Measurements from ENCODE around the gene KIFBP. TPM values are rescaled to one million over a fixed set of nuclear protein-coding genes. Genes with fewer than 3 reads are reported as not detected.
"Not testable (repeated sequence)": the region's sequence is repeated elsewhere in the genome, so short reads cannot be mapped to it uniquely, and the experiment has no call there.

The KIFBP gene
- total RNA-seq, 1 donor from 2014 or later, result 26.7 TPM

DNA sequence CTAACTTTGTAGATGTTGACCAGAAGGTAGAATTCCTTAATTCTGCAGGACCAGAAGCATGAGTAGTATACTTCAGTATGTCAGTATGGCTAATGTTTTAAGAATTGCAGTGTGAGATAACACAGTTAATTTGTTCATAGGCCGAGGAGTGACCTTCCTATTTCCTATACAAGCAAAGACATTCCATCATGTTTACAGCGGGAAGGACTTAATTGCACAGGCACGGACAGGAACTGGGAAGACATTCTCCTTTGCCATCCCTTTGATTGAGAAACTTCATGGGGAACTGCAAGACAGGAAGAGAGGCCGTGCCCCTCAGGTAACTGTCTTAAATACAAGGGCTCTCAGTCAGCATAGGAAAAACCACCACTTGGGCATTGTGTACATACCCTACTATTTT lies 25.5 kb upstream of the KIFBP start:
- Mint-ChIP-seq H3K27ac (no peak overlapping the region), H3K9me3 (ENCODE audit: low read depth) (no peaks in the 10 kb centered on the region), H3K4me3 (ENCODE audit: low read depth) (no peak overlapping the region), H3K4me1 (ENCODE audit: low read depth) (no peaks in the 10 kb centered on the region), H3K36me3 (ENCODE audit: insufficient read depth) (peaks cover 19% of the 10 kb centered on the region), H3K27me3 (no peaks in the 10 kb centered on the region)
- no peak for DNase-seq (ENCODE audit: low spot score, unreplicated experiment)
- TF ChIP-seq, protein P1, sequence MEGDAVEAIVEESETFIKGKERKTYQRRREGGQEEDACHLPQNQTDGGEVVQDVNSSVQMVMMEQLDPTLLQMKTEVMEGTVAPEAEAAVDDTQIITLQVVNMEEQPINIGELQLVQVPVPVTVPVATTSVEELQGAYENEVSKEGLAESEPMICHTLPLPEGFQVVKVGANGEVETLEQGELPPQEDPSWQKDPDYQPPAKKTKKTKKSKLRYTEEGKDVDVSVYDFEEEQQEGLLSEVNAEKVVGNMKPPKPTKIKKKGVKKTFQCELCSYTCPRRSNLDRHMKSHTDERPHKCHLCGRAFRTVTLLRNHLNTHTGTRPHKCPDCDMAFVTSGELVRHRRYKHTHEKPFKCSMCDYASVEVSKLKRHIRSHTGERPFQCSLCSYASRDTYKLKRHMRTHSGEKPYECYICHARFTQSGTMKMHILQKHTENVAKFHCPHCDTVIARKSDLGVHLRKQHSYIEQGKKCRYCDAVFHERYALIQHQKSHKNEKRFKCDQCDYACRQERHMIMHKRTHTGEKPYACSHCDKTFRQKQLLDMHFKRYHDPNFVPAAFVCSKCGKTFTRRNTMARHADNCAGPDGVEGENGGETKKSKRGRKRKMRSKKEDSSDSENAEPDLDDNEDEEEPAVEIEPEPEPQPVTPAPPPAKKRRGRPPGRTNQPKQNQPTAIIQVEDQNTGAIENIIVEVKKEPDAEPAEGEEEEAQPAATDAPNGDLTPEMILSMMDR (IDR thresholded peaks at IDR 0.05; ENCODE audit: unreplicated experiment), result no peak

DNA sequence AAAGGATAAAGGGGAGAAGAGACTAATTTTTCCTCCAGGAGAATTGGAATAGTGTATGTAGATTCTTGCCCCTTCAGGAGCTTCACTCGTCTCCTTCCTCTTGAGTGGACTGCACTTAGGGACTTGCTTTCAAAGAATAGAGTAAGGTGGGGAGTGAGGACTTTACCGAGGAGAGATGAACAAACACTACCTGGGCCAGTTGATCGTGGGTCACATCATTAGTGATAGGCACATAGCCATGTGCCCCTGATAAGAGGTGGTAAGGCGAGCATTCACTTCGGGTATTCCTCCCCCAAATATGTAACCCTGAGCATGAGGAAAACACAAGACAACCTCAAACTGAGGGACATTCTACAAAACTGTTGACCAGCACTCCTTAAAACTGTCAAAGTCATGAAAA lies 14.6 kb upstream of the KIFBP start:
- no peak overlapping the region for H3K27ac Mint-ChIP-seq

DNA sequence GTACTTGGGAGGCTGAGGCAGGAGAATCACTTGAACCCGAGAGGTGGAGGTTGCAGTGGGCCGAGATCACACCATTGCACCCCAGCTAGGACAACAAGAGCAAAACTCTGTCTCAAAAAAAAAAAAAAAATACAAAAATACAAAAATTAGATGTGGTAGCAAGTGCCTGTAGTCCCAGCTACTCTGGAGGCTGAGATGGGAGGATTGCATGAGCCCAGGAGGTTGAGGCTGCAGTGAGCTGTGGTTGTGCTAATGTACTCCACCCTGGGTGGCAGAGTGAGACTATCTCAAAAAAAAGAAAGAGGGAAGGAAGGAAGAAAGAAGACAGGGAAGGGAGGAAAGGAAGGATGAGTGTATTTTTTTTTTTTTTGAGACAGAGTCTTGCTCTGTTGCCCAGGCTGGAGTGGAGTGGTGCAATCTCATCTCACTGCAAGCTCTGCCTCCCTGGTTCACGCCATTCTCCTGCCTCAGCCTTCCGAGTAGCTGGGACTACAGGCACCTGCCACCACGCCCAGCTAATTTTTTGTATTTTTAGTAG lies 12.6 kb upstream of the KIFBP start:
- peaks cover 22% of the 10 kb centered on the region for H3K36me3 Mint-ChIP-seq (ENCODE audit: insufficient read depth)
- H3K27ac Mint-ChIP-seq; H3K27me3 Mint-ChIP-seq; DNase-seq (ENCODE audit: low spot score, unreplicated experiment); H3K4me1 Mint-ChIP-seq (ENCODE audit: low read depth); H3K9me3 Mint-ChIP-seq (ENCODE audit: low read depth); H3K4me3 Mint-ChIP-seq (ENCODE audit: low read depth): not testable (repeated sequence)

More for the DNA sequence above, 14.6 kb upstream of the KIFBP start:
- Mint-ChIP-seq H3K9me3 (ENCODE audit: low read depth) (no peaks in the 10 kb centered on the region), H3K4me1 (ENCODE audit: low read depth) (no peaks in the 10 kb centered on the region), H3K36me3 (ENCODE audit: insufficient read depth) (peaks cover 22% of the 10 kb centered on the region), H3K4me3 (ENCODE audit: low read depth) (no peak overlapping the region), H3K27me3 (no peaks in the 10 kb centered on the region)
- DNase-seq (ENCODE audit: low spot score, unreplicated experiment), result no peak
- TF ChIP-seq, protein P1 (IDR thresholded peaks at IDR 0.05; ENCODE audit: unreplicated experiment), result no peak

DNA sequence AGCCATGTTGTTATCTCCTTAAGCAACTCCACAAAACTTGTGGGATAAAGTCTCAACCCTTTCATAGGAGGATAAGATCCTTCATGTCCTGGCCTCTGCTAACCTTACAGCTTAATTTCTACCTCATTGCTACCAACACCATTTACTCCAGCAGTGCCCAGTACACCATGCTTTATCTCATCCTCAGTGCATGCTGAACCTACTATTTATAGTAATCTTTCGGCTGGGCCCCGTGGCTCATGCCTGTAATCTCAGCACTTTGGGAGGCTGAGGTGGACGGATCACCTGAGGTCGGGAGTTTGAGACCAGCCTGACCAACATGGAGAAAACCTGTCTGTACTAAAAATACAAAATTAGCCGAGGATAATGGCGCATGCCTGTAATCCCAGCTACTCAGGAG lies 8.9 kb upstream of the KIFBP start:
- not testable (repeated sequence) for DNase-seq (ENCODE audit: low spot score, unreplicated experiment); H3K27ac Mint-ChIP-seq
- peaks cover 13% of the 10 kb centered on the region for H3K36me3 Mint-ChIP-seq (ENCODE audit: insufficient read depth)

DNA sequence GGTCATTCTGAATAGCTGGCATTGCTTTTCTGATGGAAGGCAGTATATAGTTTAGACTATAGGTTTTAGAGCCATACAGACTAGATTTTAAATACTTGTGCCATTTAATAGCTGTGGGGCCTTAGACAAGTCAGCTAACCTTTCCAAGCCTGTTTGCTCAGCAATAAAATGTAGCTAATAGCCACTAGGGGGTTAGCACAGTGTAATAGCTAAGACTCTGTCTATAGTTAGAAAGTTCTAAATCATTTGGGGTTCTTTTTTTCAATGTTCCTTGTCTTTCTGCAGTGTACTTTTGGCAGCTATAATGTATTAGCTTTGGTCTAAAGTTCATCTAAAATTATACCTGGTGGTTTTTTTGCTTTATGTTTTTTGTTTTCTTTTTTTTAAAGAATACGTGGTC lies 7.5 kb upstream of the KIFBP start:
- DNase-seq (ENCODE audit: low spot score, unreplicated experiment), result no peak

More for the DNA sequence above, 8.9 kb upstream of the KIFBP start:
- H3K9me3 Mint-ChIP-seq (ENCODE audit: low read depth); H3K4me3 Mint-ChIP-seq (ENCODE audit: low read depth); H3K27me3 Mint-ChIP-seq; H3K4me1 Mint-ChIP-seq (ENCODE audit: low read depth): not testable (repeated sequence)

DNA sequence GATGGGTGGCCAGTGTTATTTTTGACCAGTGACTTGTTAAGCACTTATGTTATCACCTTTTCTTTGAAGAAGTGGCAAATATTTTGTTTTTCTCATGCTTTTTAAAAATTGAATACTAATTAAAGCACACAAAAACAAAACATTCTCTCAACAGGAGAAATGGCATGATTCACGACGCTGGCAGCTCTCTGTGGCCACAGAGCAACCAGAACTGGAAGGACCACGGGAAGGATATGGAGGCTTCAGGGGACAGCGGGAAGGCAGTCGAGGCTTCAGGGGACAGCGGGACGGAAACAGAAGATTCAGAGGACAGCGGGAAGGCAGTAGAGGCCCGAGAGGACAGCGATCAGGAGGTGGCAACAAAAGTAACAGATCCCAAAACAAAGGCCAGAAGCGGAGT lies 6.2 kb upstream of the KIFBP start:
- Mint-ChIP-seq H3K36me3 (ENCODE audit: insufficient read depth) (peaks cover 11% of the 10 kb centered on the region), H3K27me3 (no peaks in the 10 kb centered on the region), H3K27ac (no peak overlapping the region), H3K4me3 (ENCODE audit: low read depth) (no peak overlapping the region), H3K9me3 (ENCODE audit: low read depth) (no peaks in the 10 kb centered on the region), H3K4me1 (ENCODE audit: low read depth) (no peaks in the 10 kb centered on the region)
- no peak for DNase-seq (ENCODE audit: low spot score, unreplicated experiment)
- TF ChIP-seq, protein P1 (IDR thresholded peaks at IDR 0.05; ENCODE audit: unreplicated experiment), result no peak

More for the DNA sequence above, 7.5 kb upstream of the KIFBP start:
- Mint-ChIP-seq H3K27ac (no peak overlapping the region), H3K36me3 (ENCODE audit: insufficient read depth) (peaks cover 11% of the 10 kb centered on the region), H3K9me3 (ENCODE audit: low read depth) (no peaks in the 10 kb centered on the region), H3K4me1 (ENCODE audit: low read depth) (no peaks in the 10 kb centered on the region), H3K4me3 (ENCODE audit: low read depth) (no peak overlapping the region), H3K27me3 (no peaks in the 10 kb centered on the region)
- TF ChIP-seq, protein P1 (IDR thresholded peaks at IDR 0.05; ENCODE audit: unreplicated experiment), result peak; percentile 50

Data from progenitor cell of endocrine pancreas (in vitro differentiated cells).